HL-60 (cell line): ENCODE measurements around the gene MGAT4B.

Experiments used
- DNase-seq, 2 experiments: peaks; one replicate each; pipeline ENCODE4 v3.0.0-alpha.2; 2010 to 2020; ENCODE audit warnings: low read depth in 1 of 2, low spot score in 1 of 2
- H3K27ac ChIP-seq: fragments of 250-450 bp; sonication (Bioruptor Pico); replicated peaks from 2 replicates; pipeline ENCODE4 v1.5.1; 2020; ENCODE audit warnings: mild to moderate bottlenecking, moderate library complexity
- H3K27me3 ChIP-seq: fragments of 250-450 bp; sonication (Bioruptor Pico); 2 replicates; pipeline ENCODE4 v1.5.1; 2021; ENCODE audit warnings: mild to moderate bottlenecking, moderate library complexity; ENCODE audit not compliant: insufficient read depth, poor library complexity, severe bottlenecking
- H3K4me3 ChIP-seq: replicated peaks from 2 replicates; pipeline ENCODE4 v1.5.1; 2011; ENCODE audit warnings: mild to moderate bottlenecking, control low read depth, low read length; ENCODE audit not compliant: insufficient read depth
- GABPA ChIP-seq: IDR thresholded peaks from 2 replicates; pipeline ENCODE4 v1.6.1; 2012; ENCODE audit warnings: low read depth
- POLR2AphosphoS5 ChIP-seq: IDR thresholded peaks from 2 replicates; pipeline ENCODE4 v1.6.1; 2012; ENCODE audit warnings: low read depth
- REST ChIP-seq: IDR thresholded peaks from 2 replicates; pipeline ENCODE4 v1.6.1; 2012; ENCODE audit warnings: low read depth; ENCODE audit not compliant: insufficient replicate concordance
- SPI1 ChIP-seq: IDR thresholded peaks from 2 replicates; pipeline ENCODE4 v1.6.1; 2012; ENCODE audit warnings: low read depth, mild to moderate bottlenecking, borderline replicate concordance
- long read RNA-seq: library from polyadenylated mRNA; unstranded; transcript quantifications from one replicate; pipeline ENCODE4 v2.0.0, GENCODE V29; 2020
- TF ChIP-seq, protein P1 (sequence below): IDR thresholded peaks from one replicate; pipeline ENCODE4 v1.5.1; 2011; ENCODE audit warnings: low read length, control low read depth, inconsistent platforms; ENCODE audit not compliant: insufficient read depth

Gene MGAT4B
- long read RNA-seq, partial matches to known transcripts, result 1 of 7 reads
- long read RNA-seq, other reads (novel, unspliced or antisense), result 1 of 7 reads

- Histone ChIP-seq H3K27ac (peak within 1 kb of the TSS; percentile 97), H3K4me3 (peak within 1 kb of the TSS; percentile 72), H3K27me3 (no peaks in the 10 kb centered on the region)
- TF ChIP-seq POLR2AphosphoS5, result peak; percentile 33; the same call in 1 of the 2 replicates
- no peak for TF ChIP-seq REST
- DNase-seq, result peak in 1 of 2 experiments; percentile 68
Observed at GRCh38 chr5:179806250-179807048, at the start of gene MGAT4B. Gene MGAT4B, minus strand, starts transcription at chr5:179806866. Its CDS starts 283 bp downstream, at chr5:179806583.

- Histone ChIP-seq H3K27me3 (no peaks in the 10 kb centered on the region), H3K4me3 (no peak overlapping the region), H3K27ac (no peak overlapping the region)
- TF ChIP-seq GABPA, result no peak
- TF ChIP-seq REST, result no peak
- TF ChIP-seq SPI1, result no peak
- TF ChIP-seq, protein P1, sequence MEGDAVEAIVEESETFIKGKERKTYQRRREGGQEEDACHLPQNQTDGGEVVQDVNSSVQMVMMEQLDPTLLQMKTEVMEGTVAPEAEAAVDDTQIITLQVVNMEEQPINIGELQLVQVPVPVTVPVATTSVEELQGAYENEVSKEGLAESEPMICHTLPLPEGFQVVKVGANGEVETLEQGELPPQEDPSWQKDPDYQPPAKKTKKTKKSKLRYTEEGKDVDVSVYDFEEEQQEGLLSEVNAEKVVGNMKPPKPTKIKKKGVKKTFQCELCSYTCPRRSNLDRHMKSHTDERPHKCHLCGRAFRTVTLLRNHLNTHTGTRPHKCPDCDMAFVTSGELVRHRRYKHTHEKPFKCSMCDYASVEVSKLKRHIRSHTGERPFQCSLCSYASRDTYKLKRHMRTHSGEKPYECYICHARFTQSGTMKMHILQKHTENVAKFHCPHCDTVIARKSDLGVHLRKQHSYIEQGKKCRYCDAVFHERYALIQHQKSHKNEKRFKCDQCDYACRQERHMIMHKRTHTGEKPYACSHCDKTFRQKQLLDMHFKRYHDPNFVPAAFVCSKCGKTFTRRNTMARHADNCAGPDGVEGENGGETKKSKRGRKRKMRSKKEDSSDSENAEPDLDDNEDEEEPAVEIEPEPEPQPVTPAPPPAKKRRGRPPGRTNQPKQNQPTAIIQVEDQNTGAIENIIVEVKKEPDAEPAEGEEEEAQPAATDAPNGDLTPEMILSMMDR, result no peak
- TF ChIP-seq POLR2AphosphoS5, result no peak
- DNase-seq, result no peak
Observed at GRCh38 chr5:179854356-179854755, 47.7 kb upstream of the MGAT4B start.

DNA sequence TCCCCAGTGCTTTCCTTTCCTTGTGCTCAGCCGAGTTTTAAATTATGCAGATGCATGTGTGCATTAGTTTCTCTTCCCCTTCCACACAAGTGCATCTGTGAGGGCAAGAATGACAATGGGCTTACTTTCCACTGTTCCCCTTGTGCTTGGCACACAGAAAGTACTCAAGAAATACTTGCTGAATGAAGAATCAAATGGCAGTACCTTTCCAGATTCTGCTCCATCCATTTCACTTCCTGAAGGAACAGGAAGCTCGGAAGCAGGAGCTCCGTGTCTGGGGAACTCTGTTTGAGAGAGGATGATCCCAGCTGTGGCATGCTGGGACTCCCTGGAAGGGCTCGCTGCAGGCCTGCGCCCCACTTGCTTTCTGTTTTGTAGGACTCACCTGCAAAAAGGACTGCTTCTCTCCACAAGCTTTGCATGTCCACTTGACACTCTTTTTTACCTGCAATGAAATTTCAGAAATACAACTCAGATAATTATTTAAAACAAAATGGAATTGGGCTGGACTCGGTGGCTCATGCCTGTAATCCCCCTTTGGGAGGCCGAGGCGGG is 46.4 kb upstream of the MGAT4B start:
- Histone ChIP-seq H3K27ac (no peak overlapping the region), H3K4me3 (no peak overlapping the region), H3K27me3 (no peaks in the 10 kb centered on the region)
- no peak for DNase-seq
- TF ChIP-seq POLR2AphosphoS5, result no peak
- TF ChIP-seq REST, result no peak
- no peak for TF ChIP-seq SPI1
- TF ChIP-seq, protein P1, result no peak
- TF ChIP-seq GABPA, result no peak
